Stimulated activated CD4-positive, alpha-beta T cell treated with anti-CD3 and anti-CD28 coated beads, Interleukin-2, amount 100 ng/mL, for 48 hours (primary cell): ENCODE results near the gene ZNF726.
"Not testable (repeated sequence)": the region's sequence is repeated elsewhere in the genome, so short reads cannot be mapped to it uniquely, and the experiment has no call there.

Experiments used
- DNase-seq, 2 donors: peaks; one replicate each; pipeline ENCODE4 v3.0.0-alpha.2; 2020

The ZNF726 gene

DNA sequence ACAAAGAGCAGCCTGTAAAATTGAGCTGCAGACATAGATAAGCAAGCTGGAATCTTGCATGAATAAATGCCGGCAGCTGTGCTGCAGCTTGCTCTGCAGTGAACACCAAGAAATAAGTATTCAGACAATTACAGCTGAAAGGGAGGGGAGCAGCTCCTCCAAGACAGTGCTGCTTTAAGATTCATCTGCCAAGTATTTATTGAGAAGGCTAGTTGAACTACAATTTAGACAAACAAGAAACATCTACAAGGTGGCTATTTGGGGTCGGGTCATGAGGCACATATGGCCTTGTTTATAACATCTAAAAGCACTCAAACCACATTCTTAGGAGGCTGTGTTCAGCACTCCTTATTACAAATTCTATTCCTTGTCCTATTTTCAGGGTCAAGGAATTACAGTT lies 34.9 kb downstream of the ZNF726 start:
- DNase-seq = no peak

DNA sequence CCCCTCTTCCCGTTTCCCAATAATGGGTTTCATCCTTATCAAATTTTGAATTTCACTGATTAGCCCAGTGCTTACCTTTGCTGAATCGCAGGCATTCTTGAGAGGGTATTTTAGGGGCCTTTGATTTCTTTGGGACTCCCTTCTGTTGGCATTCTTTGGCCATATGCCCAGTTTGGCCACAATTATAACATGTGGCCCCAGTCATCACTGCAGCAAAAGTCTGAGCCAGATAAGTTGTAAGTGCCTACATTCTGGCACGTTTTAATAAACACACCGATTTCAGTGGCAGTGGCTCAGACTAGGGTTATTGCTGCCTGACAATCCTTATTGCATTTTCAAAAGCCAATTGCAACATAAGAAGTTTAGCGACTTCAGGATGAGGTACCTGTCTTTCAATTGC lies 41.4 kb downstream of the ZNF726 start:
- no peak for DNase-seq

DNA sequence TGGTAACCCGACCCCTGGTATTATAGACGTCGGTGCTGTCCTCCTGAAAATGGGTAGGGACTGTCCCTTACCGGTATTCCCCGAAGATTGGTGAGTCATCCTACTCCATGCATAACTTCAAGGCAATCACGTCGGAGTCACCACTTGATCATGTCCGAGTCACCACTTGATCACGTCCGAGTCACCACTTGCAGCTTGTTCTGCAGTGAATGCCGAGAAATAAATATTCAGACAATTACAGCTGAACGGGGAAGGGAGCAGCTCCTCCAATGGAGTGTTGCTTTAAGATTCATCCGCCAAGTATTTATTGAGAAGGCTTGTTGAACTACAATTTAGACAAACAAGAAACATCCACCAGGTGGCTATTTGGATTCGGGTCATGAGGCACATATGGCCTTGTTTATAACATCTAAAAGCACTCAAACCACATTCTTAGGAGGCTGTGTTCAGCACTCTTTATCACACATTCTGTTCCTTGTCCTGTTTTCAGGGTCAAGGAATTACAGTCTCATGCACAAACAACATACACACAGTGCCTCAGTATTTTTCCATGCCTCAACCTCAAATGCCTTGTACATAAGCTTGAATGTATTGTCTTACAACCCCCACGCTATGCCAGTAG lies 43.1 kb downstream of the ZNF726 start:
- DNase-seq = no peak

DNA sequence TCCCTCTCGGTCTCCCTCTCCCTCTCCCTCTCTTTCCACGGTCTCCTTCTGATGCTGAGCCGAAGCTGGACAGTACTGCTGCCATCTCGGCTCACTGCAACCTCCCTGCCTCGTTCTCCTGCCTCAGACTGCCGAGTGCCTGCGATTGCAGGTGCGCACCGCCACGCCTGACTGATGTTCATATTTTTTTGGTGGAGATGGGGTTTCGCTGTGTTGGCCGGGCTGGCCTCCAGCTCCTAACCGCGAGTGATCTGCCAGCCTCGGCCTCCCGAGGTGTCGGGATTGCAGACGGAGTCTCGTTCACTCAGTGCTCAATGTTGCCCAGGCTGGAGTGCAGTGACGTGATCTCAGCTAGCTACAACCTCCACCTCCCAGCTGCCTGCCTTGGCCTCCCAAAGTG lies 48.7 kb downstream of the ZNF726 start:
- not testable (repeated sequence) for DNase-seq

DNA sequence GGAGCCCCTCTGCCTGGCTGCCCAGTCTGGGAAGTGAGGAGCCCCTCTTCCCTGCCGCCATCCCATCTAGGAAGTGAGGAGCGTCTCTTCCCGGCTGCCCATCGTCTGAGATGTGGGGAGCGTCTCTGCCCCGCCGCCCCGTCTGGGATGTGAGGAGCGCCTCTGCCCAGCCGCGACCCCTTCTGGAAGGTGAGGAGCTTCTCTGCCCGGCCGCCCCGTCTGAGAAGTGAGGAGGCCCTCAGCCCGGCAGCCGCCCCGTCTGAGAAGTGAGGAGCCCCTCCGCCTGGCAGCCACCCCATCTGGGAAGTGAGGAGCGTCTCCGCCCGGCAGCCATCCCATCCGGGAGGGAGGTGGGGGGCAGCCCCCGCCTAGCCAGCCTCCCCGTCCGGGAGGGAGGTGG lies 49.2 kb downstream of the ZNF726 start:
- not testable (repeated sequence) for DNase-seq

DNA sequence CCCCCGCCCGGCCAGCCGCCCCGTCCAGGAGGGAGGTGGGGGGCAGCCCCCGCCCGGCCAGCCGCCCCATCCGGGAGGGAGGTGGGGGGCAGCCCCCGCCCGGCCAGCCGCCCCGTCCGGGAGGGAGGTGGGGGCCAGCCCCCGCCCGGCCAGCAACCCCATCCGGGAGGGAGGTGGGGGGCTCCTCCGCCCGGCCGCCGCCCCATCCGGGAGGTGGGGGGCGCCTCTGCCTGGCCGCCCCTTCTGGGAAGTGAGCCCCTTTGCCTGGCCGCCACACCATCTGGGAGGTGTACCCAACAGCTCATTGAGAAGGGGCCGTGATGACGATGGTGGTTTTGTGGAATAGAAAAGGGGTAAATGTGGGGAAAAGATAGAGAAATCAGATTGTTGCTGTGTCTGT lies 49.6 kb downstream of the ZNF726 start:
- DNase-seq = not testable (repeated sequence)

DNA sequence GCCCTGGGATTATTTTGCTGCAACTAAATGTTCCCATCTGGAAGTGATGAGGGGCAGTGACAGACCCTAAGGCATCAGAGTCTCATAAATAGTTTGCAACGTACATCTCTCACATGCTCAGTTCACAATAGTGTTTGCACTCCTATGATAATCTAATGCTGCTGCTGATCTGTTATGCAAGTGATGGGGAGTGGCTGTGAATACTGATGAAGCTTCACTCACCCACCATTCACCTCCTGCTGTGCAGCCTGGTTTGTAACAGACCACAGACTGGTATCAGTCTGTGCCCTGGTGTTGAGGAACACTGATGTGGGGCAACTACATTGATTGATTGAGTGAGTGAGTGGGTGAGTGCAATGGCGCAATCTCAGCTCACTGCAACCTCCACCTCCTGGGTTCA lies 54.9 kb downstream of the ZNF726 start:
- no peak for DNase-seq

DNA sequence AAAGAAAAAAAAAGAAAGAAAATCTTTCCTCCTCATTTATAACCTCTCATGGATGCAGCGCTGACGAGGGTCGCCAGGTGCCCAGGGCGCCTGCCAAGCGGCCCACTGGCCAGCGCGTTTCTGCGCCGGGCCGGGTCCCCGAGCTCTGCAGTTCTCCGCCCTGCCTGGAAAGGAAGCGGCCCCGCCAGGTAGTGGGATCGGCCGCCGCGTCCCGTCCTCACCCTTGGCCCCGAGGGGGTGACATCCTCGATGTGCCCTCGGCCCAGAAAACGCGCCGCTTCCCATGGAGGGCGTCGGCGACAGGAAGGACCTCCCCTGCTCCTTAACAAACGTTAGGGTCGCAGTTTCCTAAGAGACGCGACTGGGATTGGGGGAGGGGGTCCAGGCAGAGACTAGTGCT lies 56.9 kb downstream of the ZNF726 start:
- no peak for DNase-seq

DNA sequence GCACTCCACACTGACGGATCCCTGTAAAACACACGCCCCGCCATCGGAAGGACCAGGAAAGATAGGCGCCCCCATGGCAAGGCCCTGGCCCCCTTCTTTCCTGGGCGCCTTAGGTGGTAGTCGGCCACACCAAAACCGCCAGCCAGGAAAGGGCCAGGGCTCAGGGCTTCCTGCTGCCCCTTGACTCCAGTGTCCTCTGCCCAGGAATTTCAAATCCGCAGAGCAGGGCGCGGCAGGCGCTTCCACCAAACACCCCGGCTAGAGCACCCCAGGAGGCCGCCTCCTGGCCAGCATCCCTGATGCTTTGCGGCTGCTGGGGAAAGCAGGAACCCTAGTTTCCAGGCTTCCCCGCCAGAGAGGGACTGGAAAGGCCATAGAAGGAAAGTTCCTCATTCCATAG lies 57.5 kb downstream of the ZNF726 start:
- DNase-seq = no peak

DNA sequence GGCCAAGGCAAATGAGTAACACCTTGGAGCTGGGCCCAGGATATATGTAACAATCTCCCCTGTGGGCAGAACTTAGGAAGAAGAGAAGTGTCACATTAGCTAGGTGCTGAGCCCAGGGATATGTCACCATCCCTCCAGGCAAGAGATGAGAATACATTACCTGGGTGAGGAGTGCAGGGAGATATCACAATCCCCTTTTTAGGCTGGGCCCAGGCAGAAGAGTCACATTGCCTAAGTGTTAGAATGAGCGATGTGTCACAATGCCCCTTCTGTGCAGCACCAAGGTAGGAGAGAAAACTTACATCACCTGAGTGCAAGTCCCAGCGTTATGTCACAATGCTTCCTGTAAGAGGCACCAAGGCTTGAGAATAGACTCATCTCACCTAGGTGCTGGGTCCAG lies 60.3 kb downstream of the ZNF726 start:
- no peak for DNase-seq

DNA sequence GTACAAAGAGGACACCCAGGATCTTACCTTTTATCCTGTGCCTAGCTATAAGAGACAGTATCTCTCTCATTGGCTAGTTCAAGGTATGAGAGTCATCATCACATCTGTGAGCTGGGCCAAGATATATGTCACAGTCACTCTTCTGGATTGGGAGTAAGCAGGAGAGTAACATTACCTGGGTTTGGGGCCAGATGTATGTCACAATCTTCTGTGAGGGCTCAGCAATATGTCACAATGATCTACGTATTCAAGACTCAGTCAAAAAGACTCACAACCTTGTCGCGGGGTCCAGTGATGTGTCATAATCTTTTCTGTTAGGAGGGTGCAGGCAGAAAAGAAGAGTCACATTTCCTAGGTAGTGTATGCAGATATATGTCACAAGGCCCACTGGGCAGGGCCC lies 61.9 kb downstream of the ZNF726 start:
- DNase-seq = not testable (repeated sequence)

DNA sequence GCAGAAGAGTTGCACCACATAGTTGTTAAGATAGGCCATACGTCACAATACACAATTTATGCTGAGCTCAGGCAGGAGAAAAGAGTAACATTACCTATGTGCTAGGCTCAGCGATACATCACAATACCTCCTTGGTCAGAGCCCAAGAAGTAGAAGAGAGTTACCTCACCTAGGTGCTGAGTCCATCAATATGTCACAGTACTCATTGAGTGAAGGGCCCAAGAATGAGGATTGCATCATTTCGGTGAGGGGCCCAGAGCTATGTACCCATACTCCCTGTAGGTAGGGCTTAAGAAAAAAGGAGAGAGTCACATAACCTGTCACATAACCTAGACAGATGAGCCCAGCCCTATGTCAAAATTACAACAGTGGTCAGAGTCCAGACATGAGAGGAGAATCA lies 62.6 kb downstream of the ZNF726 start:
- not testable (repeated sequence) for DNase-seq

DNA sequence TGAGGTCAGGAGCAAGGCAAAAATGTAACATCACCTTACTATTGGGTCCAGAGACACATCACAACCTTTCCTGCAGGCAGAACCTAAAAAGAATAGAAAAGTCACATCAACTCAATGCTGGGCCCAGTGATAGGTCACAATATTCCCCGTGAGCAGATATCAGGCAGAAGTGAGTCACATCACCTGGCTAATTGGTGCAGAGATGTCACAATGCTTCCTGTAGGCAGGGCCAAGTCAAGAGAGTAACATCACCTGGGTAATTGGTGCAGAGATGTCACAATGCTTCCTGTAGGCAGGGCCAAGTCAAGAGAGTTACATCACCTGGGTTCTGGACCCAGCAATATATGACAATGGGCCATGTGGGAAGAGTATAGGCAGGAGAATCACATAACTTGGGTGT lies 63.4 kb downstream of the ZNF726 start:
- no peak for DNase-seq

DNA sequence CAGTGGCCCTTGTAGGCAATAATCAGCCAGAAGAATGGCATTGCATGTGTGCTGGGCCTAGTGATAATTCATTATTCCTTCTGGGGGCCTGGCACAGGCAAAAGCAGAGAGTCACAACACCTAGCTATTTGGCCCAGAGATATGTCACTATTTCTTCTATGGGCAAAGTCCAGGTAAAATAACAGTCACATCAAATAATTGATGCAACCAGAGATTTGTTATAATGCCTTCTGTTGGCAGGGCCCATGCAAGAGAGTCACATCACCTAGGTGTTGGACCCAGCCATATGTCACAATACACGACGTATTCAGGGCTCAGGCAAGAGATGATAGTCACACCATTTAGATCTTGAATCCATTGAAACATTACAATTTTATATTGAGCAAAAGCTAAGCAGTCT lies 66.1 kb downstream of the ZNF726 start:
- DNase-seq = no peak

DNA sequence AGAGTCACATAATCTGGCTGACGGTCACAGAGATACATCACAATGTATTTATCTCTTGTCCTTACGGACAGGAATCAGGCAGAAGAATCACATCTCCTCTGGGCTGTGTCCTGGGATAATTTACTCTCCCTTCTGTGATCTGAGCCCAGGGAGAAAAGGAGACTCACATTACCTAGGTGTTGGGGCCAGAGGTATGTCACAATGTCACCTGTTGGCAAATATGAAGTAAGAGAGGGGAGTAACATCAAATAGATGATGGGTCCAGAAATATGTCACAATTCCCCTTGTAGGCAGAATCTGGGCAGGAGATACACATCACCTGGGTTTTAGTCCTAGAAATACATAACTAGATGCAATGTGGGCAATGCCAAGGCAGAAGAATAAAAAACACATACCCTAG lies 67.2 kb downstream of the ZNF726 start:
- no peak for DNase-seq

DNA sequence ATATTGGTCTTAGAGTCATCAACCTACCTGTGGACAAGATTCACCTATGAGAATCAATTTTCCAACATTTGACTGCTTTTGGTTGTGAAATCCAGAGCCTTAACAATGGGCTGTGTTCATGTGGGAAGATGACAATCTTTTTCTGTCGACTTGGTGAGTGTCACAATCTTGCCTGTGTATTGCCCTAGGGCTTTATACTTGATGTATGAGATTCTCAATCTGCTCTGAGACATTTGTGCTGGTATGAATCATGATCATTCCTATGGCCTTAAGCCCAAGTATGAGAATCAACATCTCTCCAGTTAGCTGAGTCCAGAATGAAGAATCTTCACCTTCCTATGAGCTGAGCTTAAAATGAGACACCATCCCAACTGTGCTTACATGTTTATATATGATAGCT lies 68.7 kb downstream of the ZNF726 start:
- DNase-seq = no peak
